ENCODE results near the gene C9orf85. TPM values are rescaled to one million over a fixed set of nuclear protein-coding genes. Genes with fewer than 3 reads are reported as not detected.

The C9orf85 gene
- total and polyA plus RNA-seq, 9 of the 15 experiments (the other 6 are each of a cell fraction or from before 2014, with no cell fraction given) = 6.7 to 17.6 (median 13.0) TPM

DNA sequence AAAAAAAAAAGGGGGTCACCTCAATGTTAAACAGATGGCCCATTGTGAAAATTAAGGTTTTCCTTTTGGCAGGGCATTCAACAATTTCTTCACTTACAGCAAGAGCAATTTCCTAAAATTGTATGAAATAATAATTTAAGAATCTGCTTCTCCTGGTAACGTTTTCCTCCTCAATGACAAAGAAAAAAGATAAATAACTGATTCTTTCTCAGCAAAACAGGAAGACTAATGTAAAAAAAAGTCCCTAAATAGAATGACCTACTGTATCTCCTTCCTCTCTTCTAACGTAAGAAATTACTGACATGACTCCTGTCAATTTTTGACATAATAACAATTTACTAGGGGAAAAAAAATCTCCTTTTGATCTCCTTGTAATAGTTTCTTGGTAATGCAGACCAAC lies 26.0 kb upstream of the C9orf85 start:
- intact Hi-C loops (cut with micrococcal nuclease) = no loop called here
- no peak for FAIRE-seq
- peaks cover 6% of the 10 kb centered on the region; the same call in 1 of the 2 replicates for H3K9me3 ChIP-seq (replicated peaks; ENCODE audit: control insufficient read depth, insufficient read depth, low read depth, low read length)

More for the DNA sequence above, 26.0 kb upstream of the C9orf85 start:
- Histone ChIP-seq H3K27ac (ENCODE audit: extremely low read depth, low read depth, low read length) (no peak overlapping the region), H3K9ac (ENCODE audit: insufficient read depth in 1 of 2, low read depth in 2 of 2, low read length in 2 of 2) (no peak overlapping the region), H4K20me1 (replicated peaks; ENCODE audit: control insufficient read depth, insufficient read depth, low read length) (no peaks in the 10 kb centered on the region), H3K79me2 (ENCODE audit: control insufficient read depth, insufficient read depth, low read length) (peaks cover 72% of the 10 kb centered on the region), H3K4me3 (no peak overlapping the region), H2AFZ (ENCODE audit: low read depth, low read length) (no peak overlapping the region), H3K36me3 (ENCODE audit: control insufficient read depth, insufficient read depth, low read length) (no peaks in the 10 kb centered on the region), H3K4me1 (replicated peaks in 1 of 2; ENCODE audit: control insufficient read depth in 2 of 2, insufficient read depth in 2 of 2, low read length in 2 of 2) (no peaks in the 10 kb centered on the region; a peak in 1 of 5 replicates), H3K9me1 (ENCODE audit: control insufficient read depth, insufficient read depth, low read length) (no peaks in the 10 kb centered on the region), H3K27me3 (ENCODE audit: control insufficient read depth in 2 of 2, insufficient read depth in 2 of 2, low read length in 2 of 2) (no peaks in the 10 kb centered on the region), H3K4me2 (ENCODE audit: insufficient read depth, low read length) (no peak overlapping the region)
- ATAC-seq = no peak
- BruUV-seq (replicated peaks) = no TSS peak
- DNase-seq (ENCODE audit: extremely low read depth in 1 of 4, low spot score in 3 of 4) = no peak
- TF ChIP-seq MECOM (CRISPR knock-in tag; IDR thresholded peaks at IDR 0.05) (no peak), ZNF212 (CRISPR knock-in tag; IDR thresholded peaks at IDR 0.05) (no peak), DACH1 (IDR thresholded peaks at IDR 0.05; ENCODE audit: partially characterized antibody) (no peak), EZH2 (IDR thresholded peaks at IDR 0.05; ENCODE audit: borderline replicate concordance, low read depth, low read length) (no peak), BACH1 (tag; IDR thresholded peaks at IDR 0.05) (no peak), ELF4 (CRISPR knock-in tag; IDR thresholded peaks at IDR 0.05) (no peak), TCF7 (IDR thresholded peaks at IDR 0.05; ENCODE audit: borderline replicate concordance) (no peak), SRSF1 (IDR thresholded peaks at IDR 0.05; ENCODE audit: low read depth, low read length) (no peak), NR2C1 (IDR thresholded peaks at IDR 0.05) (no peak), NR2C1 (tag; IDR thresholded peaks at IDR 0.05) (no peak)
- TF ChIP-seq, protein P1, sequence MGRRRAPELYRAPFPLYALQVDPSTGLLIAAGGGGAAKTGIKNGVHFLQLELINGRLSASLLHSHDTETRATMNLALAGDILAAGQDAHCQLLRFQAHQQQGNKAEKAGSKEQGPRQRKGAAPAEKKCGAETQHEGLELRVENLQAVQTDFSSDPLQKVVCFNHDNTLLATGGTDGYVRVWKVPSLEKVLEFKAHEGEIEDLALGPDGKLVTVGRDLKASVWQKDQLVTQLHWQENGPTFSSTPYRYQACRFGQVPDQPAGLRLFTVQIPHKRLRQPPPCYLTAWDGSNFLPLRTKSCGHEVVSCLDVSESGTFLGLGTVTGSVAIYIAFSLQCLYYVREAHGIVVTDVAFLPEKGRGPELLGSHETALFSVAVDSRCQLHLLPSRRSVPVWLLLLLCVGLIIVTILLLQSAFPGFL (CRISPR knock-in tag; IDR thresholded peaks at IDR 0.05) = no peak
- TF ChIP-seq, protein P2, sequence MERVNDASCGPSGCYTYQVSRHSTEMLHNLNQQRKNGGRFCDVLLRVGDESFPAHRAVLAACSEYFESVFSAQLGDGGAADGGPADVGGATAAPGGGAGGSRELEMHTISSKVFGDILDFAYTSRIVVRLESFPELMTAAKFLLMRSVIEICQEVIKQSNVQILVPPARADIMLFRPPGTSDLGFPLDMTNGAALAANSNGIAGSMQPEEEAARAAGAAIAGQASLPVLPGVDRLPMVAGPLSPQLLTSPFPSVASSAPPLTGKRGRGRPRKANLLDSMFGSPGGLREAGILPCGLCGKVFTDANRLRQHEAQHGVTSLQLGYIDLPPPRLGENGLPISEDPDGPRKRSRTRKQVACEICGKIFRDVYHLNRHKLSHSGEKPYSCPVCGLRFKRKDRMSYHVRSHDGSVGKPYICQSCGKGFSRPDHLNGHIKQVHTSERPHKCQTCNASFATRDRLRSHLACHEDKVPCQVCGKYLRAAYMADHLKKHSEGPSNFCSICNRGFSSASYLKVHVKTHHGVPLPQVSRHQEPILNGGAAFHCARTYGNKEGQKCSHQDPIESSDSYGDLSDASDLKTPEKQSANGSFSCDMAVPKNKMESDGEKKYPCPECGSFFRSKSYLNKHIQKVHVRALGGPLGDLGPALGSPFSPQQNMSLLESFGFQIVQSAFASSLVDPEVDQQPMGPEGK (CRISPR knock-in tag; IDR thresholded peaks at IDR 0.05; ENCODE audit: borderline replicate concordance) = no peak
- in situ Hi-C loops (cut with MboI) = no loop called here
- ChIA-PET POLR2A (no interaction called here), CTCF (ENCODE audit: low intra/inter-chr PET ratio) (no interaction called here)
- 82% methylated on average over 2 of the region's 2 CpGs for WGBS (ENCODE audit: insufficient coverage, low coverage, missing lambda C conversion rate)
